ENCODE measurements around the gene PGLYRP4.

DNA sequence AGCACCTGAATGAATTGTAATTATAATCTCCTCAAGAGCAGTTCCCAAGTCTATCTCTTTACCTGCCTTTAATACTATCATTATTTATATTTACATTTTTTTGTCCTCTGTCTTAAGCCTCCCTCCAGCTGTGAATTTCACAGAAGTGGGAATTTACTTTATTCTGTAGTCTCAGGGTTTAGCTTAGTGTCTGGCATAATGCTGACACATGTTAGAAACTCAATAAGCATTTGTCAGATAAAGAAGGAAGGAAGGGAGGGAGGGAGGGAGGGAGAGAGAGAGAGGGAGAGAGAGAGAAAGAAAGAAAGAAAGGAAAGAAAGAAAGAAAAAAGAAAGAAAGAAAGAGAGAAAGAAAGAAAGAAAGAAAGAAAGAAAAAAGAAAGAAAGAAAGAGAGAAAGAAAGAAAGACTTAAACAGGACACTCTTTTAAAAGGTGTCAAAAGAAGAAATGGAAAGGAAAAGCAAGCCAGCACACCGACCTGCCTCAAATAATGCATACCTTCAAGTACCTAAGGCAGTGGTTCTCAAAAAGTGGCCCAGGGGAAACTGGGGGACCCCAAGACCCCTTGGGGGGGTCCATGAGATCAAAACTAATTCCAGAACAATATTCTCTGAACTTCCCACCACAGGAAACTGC, 1.8 kb upstream of the PGLYRP4 start:
- TF ChIP-seq FOXK2 (IDR thresholded peaks at IDR 0.05) (no peak), ELF4 (IDR thresholded peaks at IDR 0.05) (no peak), BHLHE40 (IDR thresholded peaks at IDR 0.05; ENCODE audit: borderline replicate concordance) (no peak), TARDBP (IDR thresholded peaks at IDR 0.05) (no peak), FOXM1 (IDR thresholded peaks at IDR 0.05; ENCODE audit: borderline replicate concordance) (no peak), FOXA1 (IDR thresholded peaks at IDR 0.05) (no peak), SUZ12 (IDR thresholded peaks at IDR 0.05) (no peak), ZNF384 (IDR thresholded peaks at IDR 0.05) (no peak), ARNT (IDR thresholded peaks at IDR 0.05) (no peak), SP1 (IDR thresholded peaks at IDR 0.05) (no peak)
- TF ChIP-seq, protein P1, sequence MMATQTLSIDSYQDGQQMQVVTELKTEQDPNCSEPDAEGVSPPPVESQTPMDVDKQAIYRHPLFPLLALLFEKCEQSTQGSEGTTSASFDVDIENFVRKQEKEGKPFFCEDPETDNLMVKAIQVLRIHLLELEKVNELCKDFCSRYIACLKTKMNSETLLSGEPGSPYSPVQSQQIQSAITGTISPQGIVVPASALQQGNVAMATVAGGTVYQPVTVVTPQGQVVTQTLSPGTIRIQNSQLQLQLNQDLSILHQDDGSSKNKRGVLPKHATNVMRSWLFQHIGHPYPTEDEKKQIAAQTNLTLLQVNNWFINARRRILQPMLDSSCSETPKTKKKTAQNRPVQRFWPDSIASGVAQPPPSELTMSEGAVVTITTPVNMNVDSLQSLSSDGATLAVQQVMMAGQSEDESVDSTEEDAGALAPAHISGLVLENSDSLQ (IDR thresholded peaks at IDR 0.05), result no peak
